HepG2 (cell line): Measurements from ENCODE around the gene TSEN54. TPM values are rescaled to one million over a fixed set of nuclear protein-coding genes. Genes with fewer than 3 reads are reported as not detected.

Source experiments
- AKAP8 ChIP-seq: sonication (generic); formaldehyde crosslinking; IDR thresholded peaks from 2 replicates; pipeline ENCODE4 v1.5.1; 2020; ENCODE audit warnings: mild to moderate bottlenecking, missing genetic modification reagents
- CEBPB ChIP-seq: IDR thresholded peaks from 2 replicates; pipeline ENCODE4 v1.6.1; 2011; ENCODE audit warnings: low read depth, low read length, improper control_type of control experiment, borderline replicate concordance
- DBP ChIP-seq: sonication (generic); formaldehyde crosslinking; IDR thresholded peaks from 2 replicates; pipeline ENCODE4 v1.4.0; 2020; ENCODE audit warnings: missing genetic modification reagents; ENCODE audit errors: not compliant biosample characterization
- HCFC1 ChIP-seq: fragments of 150-350 bp; IDR thresholded peaks from 2 replicates; pipeline ENCODE4 v1.6.1; 2014; ENCODE audit warnings: low read depth, low read length
- HMG20B ChIP-seq: conservative IDR thresholded peaks from 2 replicates; pipeline ENCODE4 v1.6.1; 2016; ENCODE audit warnings: missing genetic modification reagents, missing compliant biosample characterization
- HOXA3 ChIP-seq: sonication (generic); formaldehyde crosslinking; IDR thresholded peaks from 2 replicates; pipeline ENCODE4 v1.5.0; 2020; ENCODE audit warnings: missing genetic modification reagents
- HOXA7 ChIP-seq: sonication (generic); formaldehyde crosslinking; IDR thresholded peaks from 2 replicates; pipeline ENCODE4 v1.8.1; 2022; ENCODE audit warnings: mild to moderate bottlenecking, missing genetic modification reagents, moderate library complexity
- MLLT10 ChIP-seq: sonication (generic); formaldehyde crosslinking; IDR thresholded peaks from 2 replicates; pipeline ENCODE4 v1.4.0; 2020; ENCODE audit warnings: missing genetic modification reagents
- MXD1 ChIP-seq: sonication (generic); formaldehyde crosslinking; IDR thresholded peaks from 2 replicates; pipeline ENCODE4 v1.4.0; 2020; ENCODE audit warnings: mild to moderate bottlenecking, missing genetic modification reagents
- RCOR2 ChIP-seq: IDR thresholded peaks from 2 replicates; pipeline ENCODE4 v1.6.1; 2016; ENCODE audit warnings: missing biosample characterization, missing genetic modification reagents
- RORA ChIP-seq: sonication (generic); formaldehyde crosslinking; IDR thresholded peaks from 2 replicates; pipeline ENCODE4 v1.5.0; 2020; ENCODE audit warnings: mild to moderate bottlenecking, missing genetic modification reagents, moderate library complexity
- SRSF1 ChIP-seq: fragments of 200-400 bp; formaldehyde crosslinking; optimal IDR thresholded peaks from 2 replicates; pipeline ENCODE3; 2017; ENCODE audit warnings: mild to moderate bottlenecking, low read depth, low read length, moderate library complexity
- TAF1 ChIP-seq: sonication (generic); formaldehyde crosslinking; IDR thresholded peaks from 2 replicates; pipeline ENCODE4 v1.4.0; 2020; ENCODE audit warnings: missing genetic modification reagents
- TBX3 ChIP-seq: fragments of 450-650 bp; IDR thresholded peaks from 2 replicates; pipeline ENCODE4 v1.6.1; 2017; ENCODE audit warnings: antibody characterized with exemption, mild to moderate bottlenecking, inconsistent platforms, borderline replicate concordance
- TMF1 ChIP-seq: sonication (generic); formaldehyde crosslinking; IDR thresholded peaks from 2 replicates; pipeline ENCODE4 v1.8.1; 2022; ENCODE audit warnings: low read depth, missing genetic modification reagents
- U2AF1 ChIP-seq: fragments of 200-400 bp; formaldehyde crosslinking; optimal IDR thresholded peaks from 2 replicates; pipeline ENCODE3; 2017; ENCODE audit warnings: mild to moderate bottlenecking, low read depth, low read length
- YEATS4 ChIP-seq: sonication (generic); formaldehyde crosslinking; IDR thresholded peaks from 2 replicates; pipeline ENCODE4 v1.4.0; 2020; ENCODE audit warnings: missing genetic modification reagents, borderline replicate concordance
- ZMAT3 ChIP-seq: sonication (generic); formaldehyde crosslinking; conservative IDR thresholded peaks from 2 replicates; pipeline ENCODE4 v1.7.0; 2021; ENCODE audit warnings: missing genetic modification reagents
- ZNF224 ChIP-seq: sonication (generic); formaldehyde crosslinking; IDR thresholded peaks from 2 replicates; pipeline ENCODE4 v1.5.0; 2020; ENCODE audit warnings: mild to moderate bottlenecking, missing genetic modification reagents
- ZNF3 ChIP-seq: IDR thresholded peaks from 2 replicates; pipeline ENCODE4 v1.7.0; 2017; ENCODE audit warnings: inconsistent platforms
- ZNF317 ChIP-seq: sonication (generic); formaldehyde crosslinking; IDR thresholded peaks from 2 replicates; pipeline ENCODE4 v1.5.0; 2020; ENCODE audit warnings: mild to moderate bottlenecking, missing genetic modification reagents
- ZNF337 ChIP-seq: sonication (generic); formaldehyde crosslinking; IDR thresholded peaks from 2 replicates; pipeline ENCODE4 v1.5.1; 2020; ENCODE audit warnings: missing genetic modification reagents, low read depth, mild to moderate bottlenecking, borderline replicate concordance
- ZNF788 ChIP-seq: sonication (generic); formaldehyde crosslinking; IDR thresholded peaks from 2 replicates; pipeline ENCODE4 v1.5.0; 2020; ENCODE audit warnings: mild to moderate bottlenecking, missing genetic modification reagents, borderline replicate concordance
- ZNF891 ChIP-seq: sonication (generic); formaldehyde crosslinking; IDR thresholded peaks from 2 replicates; pipeline ENCODE4 v1.5.0; 2020; ENCODE audit warnings: mild to moderate bottlenecking, missing genetic modification reagents
- polyA plus RNA-seq, 8 experiments: library from polyadenylated mRNA; depleted of rRNA in 3 of 8; stranded (reverse) in 7 of 8; unstranded in 1 of 8; fragments of >200 nt; fragmentation: Illumina TruSeq in 4 of 8; extraction: Trizol in 4 of 8; gene quantifications; 2 replicates each; pipeline versions ENCODE4 v1.2.1 to v1.2.3, GENCODE V29; 2011 to 2016; ENCODE audit warnings: low read depth in 4 of 8, missing spikeins in 1 of 8, mixed read lengths in 1 of 8; ENCODE audit not compliant: insufficient read depth in 1 of 8
- total RNA-seq, 5 experiments: library from RNA; depleted of rRNA; stranded (reverse); fragments of >200 nt; fragmentation: Illumina TruSeq; extraction: Trizol; gene quantifications; 2 replicates each; pipeline ENCODE4 v1.2.3, GENCODE V29; 2016; ENCODE audit warnings: low read depth in 1 of 5
- TF ChIP-seq, protein P1 (sequence below): sonication (generic); formaldehyde crosslinking; IDR thresholded peaks from 2 replicates; pipeline ENCODE4 v1.5.0; 2020; ENCODE audit warnings: missing genetic modification reagents
- TF ChIP-seq, protein P2 (sequence below), 2 experiments: sonication (generic) in 1 of 2; formaldehyde crosslinking in 1 of 2; IDR thresholded peaks; 2 replicates each; pipeline versions ENCODE4 v1.4.0 to v1.6.1; 2018 to 2020; ENCODE audit warnings: missing genetic modification reagents in 2 of 2, borderline replicate concordance in 1 of 2, low read depth in 1 of 2, mild to moderate bottlenecking in 1 of 2, missing biosample characterization in 1 of 2

Gene TSEN54
- total and polyA plus RNA-seq, 2 of the 13 experiments (the other 11 are each of a cell fraction or from before 2014, with no cell fraction given): 62.9 to 63.3 TPM

- TF ChIP-seq SRSF1 (peak; percentile 46), HOXA3 (CRISPR knock-in tag) (peak; percentile 88), ZNF788 (CRISPR knock-in tag) (peak; percentile 97; the same call in 1 of the 2 replicates), HMG20B (CRISPR knock-in tag) (peak; percentile 16), MXD1 (peak; percentile 64), TBX3 (no peak), ZMAT3 (CRISPR knock-in tag) (0 out of 2 replicates have a peak, but pooled peaks have one; percentile 1), TMF1 (CRISPR knock-in tag) (peak; percentile 98), ZNF337 (CRISPR knock-in tag) (peak; percentile 63; the same call in 1 of the 2 replicates), RCOR2 (CRISPR knock-in tag) (peak; percentile 66), ZNF3 (CRISPR knock-in tag) (0 out of 2 replicates have a peak, but pooled peaks have one; percentile 23), RORA (CRISPR knock-in tag) (no peak), HOXA7 (CRISPR knock-in tag) (no peak), AKAP8 (CRISPR knock-in tag) (peak; percentile 91), ZNF317 (CRISPR knock-in tag) (peak; percentile 93), CEBPB (no peak), TAF1 (CRISPR knock-in tag) (peak; percentile 71), YEATS4 (peak; percentile 76), ZNF224 (CRISPR knock-in tag) (0 out of 2 replicates have a peak, but pooled peaks have one; percentile 58), DBP (CRISPR knock-in tag) (no peak), MLLT10 (CRISPR knock-in tag) (no peak), HCFC1 (no peak), ZNF891 (CRISPR knock-in tag) (peak; percentile 90), U2AF1 (peak; percentile 45)
- TF ChIP-seq, protein P1, sequence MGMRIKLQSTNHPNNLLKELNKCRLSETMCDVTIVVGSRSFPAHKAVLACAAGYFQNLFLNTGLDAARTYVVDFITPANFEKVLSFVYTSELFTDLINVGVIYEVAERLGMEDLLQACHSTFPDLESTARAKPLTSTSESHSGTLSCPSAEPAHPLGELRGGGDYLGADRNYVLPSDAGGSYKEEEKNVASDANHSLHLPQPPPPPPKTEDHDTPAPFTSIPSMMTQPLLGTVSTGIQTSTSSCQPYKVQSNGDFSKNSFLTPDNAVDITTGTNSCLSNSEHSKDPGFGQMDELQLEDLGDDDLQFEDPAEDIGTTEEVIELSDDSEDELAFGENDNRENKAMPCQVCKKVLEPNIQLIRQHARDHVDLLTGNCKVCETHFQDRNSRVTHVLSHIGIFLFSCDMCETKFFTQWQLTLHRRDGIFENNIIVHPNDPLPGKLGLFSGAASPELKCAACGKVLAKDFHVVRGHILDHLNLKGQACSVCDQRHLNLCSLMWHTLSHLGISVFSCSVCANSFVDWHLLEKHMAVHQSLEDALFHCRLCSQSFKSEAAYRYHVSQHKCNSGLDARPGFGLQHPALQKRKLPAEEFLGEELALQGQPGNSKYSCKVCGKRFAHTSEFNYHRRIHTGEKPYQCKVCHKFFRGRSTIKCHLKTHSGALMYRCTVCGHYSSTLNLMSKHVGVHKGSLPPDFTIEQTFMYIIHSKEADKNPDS (CRISPR knock-in tag): no peak
- TF ChIP-seq, protein P2, sequence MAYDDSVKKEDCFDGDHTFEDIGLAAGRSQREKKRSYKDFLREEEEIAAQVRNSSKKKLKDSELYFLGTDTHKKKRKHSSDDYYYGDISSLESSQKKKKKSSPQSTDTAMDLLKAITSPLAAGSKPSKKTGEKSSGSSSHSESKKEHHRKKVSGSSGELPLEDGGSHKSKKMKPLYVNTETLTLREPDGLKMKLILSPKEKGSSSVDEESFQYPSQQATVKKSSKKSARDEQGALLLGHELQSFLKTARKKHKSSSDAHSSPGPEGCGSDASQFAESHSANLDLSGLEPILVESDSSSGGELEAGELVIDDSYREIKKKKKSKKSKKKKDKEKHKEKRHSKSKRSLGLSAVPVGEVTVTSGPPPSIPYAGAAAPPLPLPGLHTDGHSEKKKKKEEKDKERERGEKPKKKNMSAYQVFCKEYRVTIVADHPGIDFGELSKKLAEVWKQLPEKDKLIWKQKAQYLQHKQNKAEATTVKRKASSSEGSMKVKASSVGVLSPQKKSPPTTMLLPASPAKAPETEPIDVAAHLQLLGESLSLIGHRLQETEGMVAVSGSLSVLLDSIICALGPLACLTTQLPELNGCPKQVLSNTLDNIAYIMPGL (CRISPR knock-in tag; IDR thresholded peaks at IDR 0.05; ENCODE audit: borderline replicate concordance in 1 of 2, low read depth in 1 of 2): peak; percentile 39 to 92; a peak in 3 of 4 replicates
These were observed 40.9 kb downstream of the TSEN54 start (continued) for GRCh38 chr17:75557075-75557851.
